Pancreas (tissue), 10 donors: ENCODE measurements around the gene CBX5. TPM values are rescaled to one million over a fixed set of nuclear protein-coding genes. Genes with fewer than 3 reads are reported as not detected.
"Not testable (repeated sequence)": the region's sequence is repeated elsewhere in the genome, so short reads cannot be mapped to it uniquely, and the experiment has no call there.

Experiments
- ATAC-seq, 4 donors: fragments of 200-7000 bp; cut with Tn5 transposase; one replicate each; pipeline versions ENCODE4 v1.8.0 to v1.9.1; 2020; ENCODE audit warnings: mild to moderate bottlenecking in 4 of 4, moderate library complexity in 4 of 4
- DNase-seq, 6 donors: peaks; one replicate each; pipeline ENCODE4 v3.0.0-alpha.2; 2020
- FAIRE-seq: peaks from 2 replicates; lab custom pipeline; 2012; peaks lifted over from hg19 to GRCh38; lab: Jason Lieb, UNC
- H3K27ac ChIP-seq, 4 donors: fragments of 200-600 bp; sonication (generic); 1 replicate in 3 of 4; 2 replicates in 1 of 4; pipeline versions ENCODE4 v1.5.0 to v1.8.0; 2020
- H3K27me3 ChIP-seq, 4 donors: fragments of 200-600 bp; one replicate each; pipeline ENCODE4 v1.8.0; 2021
- H3K36me3 ChIP-seq, 3 donors: fragments of 200-600 bp; sonication (generic) in 1 of 3; one replicate each; pipeline versions ENCODE4 v1.5.0 to v1.8.0; 2020 to 2021
- H3K4me1 ChIP-seq, 3 donors: fragments of 200-600 bp; one replicate each; pipeline ENCODE4 v1.8.0; 2021
- H3K4me3 ChIP-seq, 4 donors: fragments of 200-600 bp; sonication (generic) in 2 of 4; one replicate each; pipeline versions ENCODE4 v1.5.0 to v1.8.0; 2020 to 2021
- H3K9me3 ChIP-seq, 4 donors: fragments of 200-600 bp; one replicate each; pipeline ENCODE4 v1.8.0; 2021
- CTCF ChIP-seq, 4 donors: fragments of 200-600 bp; sonication (generic) in 3 of 4; IDR thresholded peaks; one replicate each; pipeline versions ENCODE4 v1.5.0 to v1.8.0; 2021; ENCODE audit warnings: antibody characterized with exemption in 4 of 4
- WGBS, 2 donors: extraction: QIAGEN DNeasy Blood & Tissue Kit; methylation state at CpG; one replicate each; pipeline ENCODE4 v1.1.7; 2013; 5-methylcytosine and 5-hydroxymethylcytosine counted together
- intact Hi-C, 3 donors: fragments of 100-400 bp; cut with DNase I; formaldehyde crosslinking; loops; one replicate each; pipeline versions ENCODE4 v1.11.1 to v1.14.2; 2022
- polyA plus RNA-seq, 2 donors: library from polyadenylated mRNA; stranded (reverse); fragments of 200-250 nt; gene quantifications; one replicate each; pipeline ENCODE4 v1.2.3, GENCODE V29; 2013
- total RNA-seq, 6 donors: library from RNA; stranded (reverse); fragmentation: NEBNext Ultra II Directional in 4 of 6; extraction: Animal tissue kit (Norgen Biotek cat#: 25700) in 4 of 6; gene quantifications; one replicate each; pipeline versions ENCODE4 v1.2.1 to v1.2.4, GENCODE V29; 2021 to 2023
- donor health status: healthy with polysubstance abuse.
- donor health status: DM: no; HTN: no; CAD: no; lungs with moderate emphysema.
- donor health status: DM: no; HTN: no; CAD: no.
- donor health status: control.
- donor health status: control.
- donor health status: Bipolar disorder and iron deficiency.
- donor health status: DM: yes; HTN: yes; CAD: no.
- donor health status: DM: no; HTN: no; CAD: no.
- donor health status: DM: no; HTN: no; CAD: no.
- donor health status: DM: yes; HTN: yes; CAD: no.

Gene CBX5
- total and polyA plus RNA-seq, 8 donors, result 5.9 to 41.4 (median 24.6) TPM

GRCh38 chr12:54232790-54233189 lies 47.1 kb downstream of the CBX5 start:
- 95 to 97% methylated on average over 2 of the region's 2 CpGs for WGBS, 2 donors
- no peak for ATAC-seq

GRCh38 chr12:54231269-54231668 lies 48.7 kb downstream of the CBX5 start:
- intact Hi-C loops, H3K27ac ChIP-seq: not testable (repeated sequence)

More at GRCh38 chr12:54232790-54233189, 47.1 kb downstream of the CBX5 start:
- Histone ChIP-seq H3K4me3 (no peak overlapping the region), H3K4me1 (no peaks in the 10 kb centered on the region), H3K36me3 (peaks cover 0 to 6% (median 0%) of the 10 kb centered on the region in 3 donors), H3K27ac (no peak overlapping the region), H3K27me3 (no peaks in the 10 kb centered on the region), H3K9me3 (no peaks in the 10 kb centered on the region)
- intact Hi-C loops, result no loop called here
- DNase-seq, result no peak
- no peak for TF ChIP-seq CTCF (IDR thresholded peaks at IDR 0.05)
- no peak for FAIRE-seq

GRCh38 chr12:54230555-54230954 lies 49.4 kb downstream of the CBX5 start:
- no peak overlapping the region for H3K4me3 ChIP-seq
- H3K36me3 ChIP-seq, result no peaks in the 10 kb centered on the region
- no peak overlapping the region for H3K27ac ChIP-seq
- DNase-seq (no peak), ATAC-seq (no peak), FAIRE-seq (no peak)
- TF ChIP-seq CTCF (IDR thresholded peaks at IDR 0.05), result no peak
- no peaks in the 10 kb centered on the region for H3K9me3 ChIP-seq
- H3K4me1 ChIP-seq, result no peaks in the 10 kb centered on the region
- WGBS, 2 donors, result 88 to 92% methylated on average over 2 of the region's 2 CpGs
- intact Hi-C loops, result no loop called here
- no peaks in the 10 kb centered on the region for H3K27me3 ChIP-seq

More at GRCh38 chr12:54231269-54231668, 48.7 kb downstream of the CBX5 start:
- not testable (repeated sequence) for H3K4me3 ChIP-seq, DNase-seq, H3K9me3 ChIP-seq, H3K27me3 ChIP-seq, FAIRE-seq, H3K36me3 ChIP-seq, H3K4me1 ChIP-seq, ATAC-seq
- 93 to 94% methylated on average over 3 of the region's 3 CpGs for WGBS, 2 donors

- FAIRE-seq (no peak), ATAC-seq (peak in 3 of 4 donors; percentile 51 to 68 (median 62)), DNase-seq (no peak)
These were observed 50.2 kb downstream of the CBX5 start for GRCh38 chr12:54229624-54230212.

GRCh38 chr12:54228471-54228870 lies 51.5 kb downstream of the CBX5 start:
- H3K4me1 ChIP-seq, result no peaks in the 10 kb centered on the region
- no peaks in the 10 kb centered on the region for H3K27me3 ChIP-seq
- no peak for FAIRE-seq
- DNase-seq, result no peak
- no peak for TF ChIP-seq CTCF (IDR thresholded peaks at IDR 0.05)
- intact Hi-C loops, result no loop called here
- 86 to 100% methylated on average over 1 of the region's 1 CpG for WGBS, 2 donors
- H3K36me3 ChIP-seq, result no peaks in the 10 kb centered on the region
- no peak overlapping the region for H3K4me3 ChIP-seq
- H3K9me3 ChIP-seq, result no peaks in the 10 kb centered on the region
- no peak overlapping the region for H3K27ac ChIP-seq
- ATAC-seq, result no peak

More at GRCh38 chr12:54229624-54230212, 50.2 kb downstream of the CBX5 start:
- no peaks in the 10 kb centered on the region for H3K27me3 ChIP-seq
- 89 to 91% methylated on average over 4 of the region's 4 CpGs for WGBS, 2 donors
- H3K9me3 ChIP-seq, result no peaks in the 10 kb centered on the region
- H3K4me1 ChIP-seq, result no peaks in the 10 kb centered on the region
- H3K36me3 ChIP-seq, result no peaks in the 10 kb centered on the region
- no peak overlapping the region for H3K4me3 ChIP-seq
- no peak overlapping the region for H3K27ac ChIP-seq
- intact Hi-C loops, result no loop called here
- TF ChIP-seq CTCF (IDR thresholded peaks at IDR 0.05), result no peak

- 56 to 58% methylated on average over 6 of the region's 6 CpGs for WGBS, 2 donors
- H3K27ac ChIP-seq, H3K36me3 ChIP-seq, H3K9me3 ChIP-seq, intact Hi-C loops, H3K4me3 ChIP-seq, DNase-seq, H3K27me3 ChIP-seq, FAIRE-seq, H3K4me1 ChIP-seq, ATAC-seq: not testable (repeated sequence)
These were observed 52.0 kb downstream of the CBX5 start for GRCh38 chr12:54227927-54228326.
